Measurements from ENCODE around the gene DDX59.

Gene DDX59

DNA sequence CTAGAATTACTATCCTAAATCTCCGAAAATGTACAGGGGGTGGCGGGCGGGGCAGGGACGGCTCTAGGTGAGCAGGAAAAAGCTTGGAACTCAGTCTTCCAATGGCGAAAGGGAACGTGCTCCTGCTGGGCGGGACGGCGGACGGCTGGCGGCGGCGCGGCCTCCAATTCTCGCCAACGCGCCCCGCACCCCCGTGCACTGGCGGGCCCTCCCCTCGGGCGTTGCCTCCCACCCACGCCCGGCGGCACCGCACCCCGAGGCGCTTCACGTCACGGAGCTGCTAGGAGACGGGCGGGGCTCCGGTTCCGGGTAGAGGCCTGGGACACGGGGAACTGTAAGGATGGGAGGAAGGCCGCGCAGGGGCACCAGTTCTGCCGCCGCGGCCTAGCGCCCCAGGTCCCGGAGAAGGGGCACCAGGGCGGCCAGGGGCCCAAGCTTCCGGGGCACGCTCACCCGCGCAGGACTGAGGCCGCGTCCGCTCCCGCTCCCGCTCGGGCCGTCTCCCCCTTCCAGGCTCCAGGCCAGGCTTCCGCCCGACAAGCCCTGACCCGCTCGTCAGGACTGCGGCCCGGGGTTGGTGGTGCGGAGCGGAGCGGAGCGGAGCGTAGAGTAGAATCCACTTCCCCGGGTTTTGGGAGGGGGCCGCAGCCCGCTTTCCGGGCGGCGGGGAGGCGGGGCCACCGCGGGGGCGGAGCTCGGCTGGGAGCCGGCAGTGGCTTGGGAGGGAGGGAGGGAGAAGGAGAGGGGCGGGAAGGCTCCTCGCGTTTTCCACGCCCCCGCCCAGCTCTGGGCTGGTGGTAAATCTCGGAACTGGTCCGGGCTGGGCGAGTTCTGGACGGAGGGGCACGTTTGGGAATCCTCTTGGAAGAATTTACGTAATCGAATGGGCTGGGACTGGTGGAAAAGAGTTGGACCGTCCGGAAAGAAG is at the start of gene DDX59:
Gene DDX59, minus strand, starts transcription at position 594 of the 928 bp plus-strand sequence. CDS start 3,167 bp downstream, outside the sequence.
- peak; percentile 96 for DNase-seq

DNA sequence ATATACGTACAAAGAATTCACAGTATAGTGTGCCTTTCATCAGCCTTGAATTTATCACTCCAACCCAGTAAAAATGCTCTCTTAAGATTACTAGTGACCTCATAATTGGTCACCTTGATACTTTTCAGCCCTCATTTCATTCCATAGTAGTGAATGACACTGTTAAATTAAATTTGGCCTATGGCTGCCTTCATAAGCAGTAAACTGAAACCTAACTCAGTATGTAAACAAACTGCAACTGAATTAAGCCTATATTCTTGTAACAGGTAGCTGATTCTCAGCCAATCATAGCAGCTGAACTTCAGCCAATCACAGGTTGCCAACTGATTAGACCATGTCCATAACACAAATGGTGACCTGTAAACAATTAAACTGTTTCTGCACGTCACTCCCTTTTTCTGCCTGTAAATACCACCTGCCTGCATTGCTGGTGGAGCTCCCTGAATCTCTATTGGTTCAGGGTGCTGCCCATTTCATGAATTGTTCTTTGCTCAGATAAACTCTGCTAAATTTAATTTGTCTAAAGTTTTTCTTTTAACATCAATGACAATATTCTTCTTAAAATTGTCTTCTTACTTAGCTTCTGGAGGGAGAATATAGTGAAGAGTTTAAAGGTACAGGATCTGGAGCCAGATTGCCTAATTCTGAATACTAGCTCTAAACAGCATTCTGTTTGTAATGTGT is 44.9 kb upstream of the DDX59 start:
- DNase-seq = no peak

DNA sequence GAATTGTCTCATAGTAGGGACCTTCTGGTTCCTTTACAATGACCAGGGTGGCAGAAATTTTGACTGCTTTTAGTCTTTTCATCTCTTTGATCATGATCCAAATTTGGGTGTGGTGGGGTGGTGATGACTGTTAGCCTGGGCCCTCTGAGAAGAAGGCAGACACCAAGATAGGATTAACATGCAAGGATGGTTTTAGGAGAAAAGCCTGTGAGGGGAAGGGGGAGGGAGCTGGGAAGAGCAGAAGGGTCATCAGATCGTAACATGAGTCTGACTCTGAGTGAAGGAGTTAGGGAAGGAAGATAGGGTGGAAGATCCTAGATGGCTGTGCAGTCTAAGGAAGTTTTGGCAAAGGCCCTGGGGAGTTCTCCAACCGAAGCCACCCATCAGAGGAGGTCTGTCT is 40.5 kb upstream of the DDX59 start:
- no peak for DNase-seq

DNA sequence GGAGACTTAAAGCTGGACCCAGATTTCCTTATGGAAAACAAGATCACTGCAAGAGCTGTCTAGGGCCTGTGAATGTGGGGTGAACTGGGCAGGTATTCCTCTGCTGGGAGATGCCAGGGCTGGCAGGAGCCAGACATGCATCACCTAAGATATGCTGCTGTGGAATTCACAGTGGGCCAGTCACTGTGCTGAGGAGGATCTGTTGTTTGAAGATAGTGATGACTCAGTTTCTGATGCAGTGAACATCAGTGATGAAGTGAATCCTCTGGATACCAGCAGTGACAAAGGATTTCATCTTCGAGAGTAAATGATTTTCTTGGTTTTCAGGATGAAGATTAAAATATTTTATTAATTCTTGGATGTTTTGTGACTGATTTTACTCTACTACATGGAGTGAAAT is 39.1 kb upstream of the DDX59 start:
- no peak for DNase-seq

DNA sequence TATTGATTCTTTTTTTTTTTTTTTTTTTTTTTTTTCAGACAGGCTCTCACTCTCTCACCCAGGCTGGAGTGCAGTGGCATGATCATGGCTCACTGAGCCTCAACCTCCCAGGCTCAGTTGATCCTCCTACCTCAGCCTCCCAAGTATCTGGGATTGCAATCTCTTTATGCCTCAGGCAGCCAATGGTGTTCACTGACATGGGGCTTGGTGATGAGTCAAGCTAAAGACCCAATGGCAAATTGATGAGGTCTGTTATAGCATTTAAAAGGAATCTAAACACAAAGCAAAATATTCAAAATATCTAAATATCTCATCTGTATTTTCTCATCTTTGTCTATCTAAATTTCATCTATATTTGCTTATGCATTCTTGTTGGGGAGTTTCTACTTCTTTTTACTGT is 38.5 kb upstream of the DDX59 start:
- DNase-seq = no peak

DNA sequence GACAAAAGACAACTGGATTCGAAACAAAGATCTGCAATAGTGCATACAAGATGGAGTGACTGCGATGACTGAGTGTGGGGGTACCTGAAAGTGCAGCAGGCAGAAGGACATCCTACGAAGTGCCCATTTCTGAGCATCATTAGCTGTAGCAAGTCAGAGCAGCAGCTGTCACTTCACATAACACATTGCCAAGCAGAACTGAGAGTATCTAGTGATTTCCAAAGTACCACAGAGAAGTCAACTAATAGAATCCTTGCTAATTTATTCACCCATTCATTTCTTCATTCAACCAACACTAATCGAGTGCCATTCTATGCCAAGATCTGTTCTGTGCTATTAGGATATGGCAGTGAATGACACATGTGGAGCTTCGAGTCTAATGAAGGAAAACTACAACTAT is 37.4 kb upstream of the DDX59 start:
- no peak for DNase-seq

DNA sequence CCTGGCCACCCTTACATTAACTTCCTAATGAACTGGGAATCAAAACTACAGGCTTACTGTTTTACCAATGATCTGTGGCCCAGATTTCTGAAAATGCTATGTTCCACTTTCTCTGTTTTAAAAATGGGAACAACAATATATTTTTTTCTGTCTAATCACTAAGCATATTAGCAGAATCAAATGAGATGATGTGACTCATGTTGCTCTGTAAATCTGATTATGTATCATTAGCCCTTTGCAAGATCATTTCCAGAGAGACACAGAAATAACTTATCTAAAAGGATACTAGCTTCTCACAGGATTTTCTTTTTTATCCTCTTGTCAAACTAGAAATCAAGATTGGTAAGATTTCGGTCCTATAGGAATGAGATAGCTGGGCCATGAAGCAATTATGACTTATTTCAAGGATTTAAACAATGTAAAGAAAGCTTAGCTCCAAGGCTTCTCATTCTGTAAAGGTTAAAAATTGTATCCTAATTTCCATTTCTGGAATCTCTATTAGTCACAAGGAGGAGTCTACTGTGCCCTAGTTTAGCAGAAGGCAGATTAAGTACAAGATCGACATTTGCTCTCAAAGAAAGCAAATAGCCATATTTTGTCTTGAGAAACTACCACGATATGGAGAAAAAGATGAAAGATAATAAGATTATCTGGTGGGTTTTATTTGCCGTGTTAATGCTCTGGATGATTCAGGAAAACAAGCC is 36.6 kb upstream of the DDX59 start:
- no peak for DNase-seq

DNA sequence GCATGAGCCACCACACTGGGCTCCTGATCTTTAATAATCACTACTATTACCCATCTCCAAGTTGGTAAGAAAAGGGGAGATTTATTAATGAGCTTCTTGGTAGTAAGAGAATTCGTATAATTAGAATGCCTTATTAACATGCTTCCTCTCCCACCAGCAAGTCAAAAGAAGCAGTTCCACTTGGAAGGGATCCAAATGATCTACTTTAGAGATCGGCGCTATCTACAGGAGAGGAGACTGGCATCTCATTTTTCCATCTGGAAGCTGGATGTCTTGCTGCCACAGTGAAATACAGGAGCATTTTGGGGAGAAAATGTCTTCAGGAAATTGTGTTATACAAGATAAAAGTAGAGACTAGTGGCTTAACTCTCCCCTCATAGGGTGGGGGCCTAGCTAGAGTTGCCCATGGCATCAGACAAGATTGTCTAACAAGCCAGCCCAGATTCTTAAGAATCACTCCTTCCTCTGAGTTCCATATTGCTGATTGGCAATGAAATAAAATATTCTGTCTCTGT is 35.3 kb upstream of the DDX59 start:
- no peak for DNase-seq

DNA sequence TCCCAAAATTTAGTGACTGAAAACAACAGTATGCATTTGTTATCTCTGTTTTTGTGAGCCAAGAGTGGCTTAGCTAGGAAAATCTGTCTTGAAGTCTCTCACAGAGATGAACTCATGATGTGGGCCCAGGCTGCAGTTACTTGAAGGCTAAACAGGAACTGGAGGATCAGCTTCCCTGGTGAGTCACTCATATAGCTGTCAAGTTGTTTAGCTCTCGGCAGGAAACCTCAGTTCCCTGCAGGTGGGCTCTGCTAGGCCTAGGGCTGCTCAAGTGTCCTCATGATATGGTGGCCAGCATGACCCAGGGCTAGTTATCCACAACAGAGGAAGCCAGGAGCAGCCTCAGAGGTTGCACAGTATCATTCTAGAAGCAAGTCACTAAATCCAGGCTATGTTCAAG is 30.2 kb upstream of the DDX59 start:
- no peak for DNase-seq

DNA sequence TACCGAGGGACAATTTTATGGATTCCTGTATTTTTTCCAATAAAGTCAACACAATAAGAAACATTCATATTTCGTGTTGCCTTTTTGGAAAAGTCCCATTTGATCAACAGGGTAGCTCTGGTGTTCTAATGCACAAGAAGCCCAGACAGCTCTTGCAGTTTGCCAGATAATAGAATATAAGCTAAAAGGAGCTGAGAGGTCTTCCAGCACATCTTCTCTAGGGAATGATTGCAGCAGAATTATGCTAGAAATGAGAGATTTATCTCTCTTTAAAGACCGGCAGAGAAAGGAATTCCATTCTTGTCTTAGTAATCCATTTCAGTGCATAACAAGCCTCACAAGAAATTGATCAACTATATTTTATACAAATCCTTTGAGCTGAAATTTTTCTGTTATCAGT is 25.0 kb upstream of the DDX59 start:
- no peak for DNase-seq

DNA sequence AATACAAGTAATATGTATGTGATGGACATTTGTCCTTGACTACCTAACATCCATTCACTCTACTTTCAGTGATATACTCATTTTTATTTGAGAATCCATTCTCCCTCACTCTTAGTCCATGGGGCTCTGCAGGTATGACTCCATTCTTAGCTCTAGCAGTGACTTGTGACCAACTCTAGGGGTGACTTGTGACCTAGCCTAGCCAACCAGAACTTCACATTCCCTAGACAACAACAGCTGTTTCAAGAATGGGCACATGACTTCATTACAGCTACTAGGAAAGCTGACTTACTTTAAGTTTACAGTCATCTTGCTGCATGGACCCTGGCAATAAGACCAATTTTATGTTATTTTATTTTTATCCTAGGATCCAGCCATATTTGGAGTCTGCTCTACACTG is 23.6 kb upstream of the DDX59 start:
- no peak for DNase-seq

DNA sequence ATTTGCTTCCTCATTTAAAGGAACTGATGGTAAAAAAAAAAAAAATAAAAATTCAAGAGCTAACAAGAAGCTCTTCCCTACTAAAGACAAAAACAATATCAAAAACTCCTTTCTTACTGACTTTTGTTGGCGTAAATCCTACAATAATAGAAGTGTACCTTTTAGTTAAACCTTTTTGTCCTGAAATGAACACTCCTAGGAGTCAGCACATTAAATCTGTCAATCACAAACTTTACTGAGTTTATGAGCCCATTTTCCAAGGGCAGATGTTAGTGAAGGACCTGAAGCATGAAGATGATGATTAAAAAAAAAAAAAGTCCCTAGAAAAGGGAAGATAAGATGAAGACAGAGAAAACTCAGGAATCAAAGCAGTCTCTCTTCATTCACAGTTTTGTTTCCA is 22.6 kb upstream of the DDX59 start:
- no peak for DNase-seq

DNA sequence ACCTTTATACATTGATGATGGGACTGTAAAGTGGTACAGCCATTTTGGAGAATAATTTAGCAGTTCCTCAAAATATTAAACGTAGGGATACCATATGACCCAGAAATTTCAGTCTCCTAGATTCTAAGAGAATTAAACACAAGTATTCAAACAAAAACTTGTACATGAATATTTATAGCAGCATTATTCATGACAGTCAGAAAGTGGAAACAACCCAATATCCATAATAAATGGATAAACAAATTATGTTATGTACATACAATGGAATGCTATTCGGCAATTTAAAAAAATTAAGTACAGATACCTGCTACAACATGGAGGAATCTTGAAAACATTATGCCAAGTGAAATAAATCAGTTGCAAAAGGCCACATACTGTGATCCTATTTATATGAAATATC is 16.9 kb upstream of the DDX59 start:
- no peak for DNase-seq

DNA sequence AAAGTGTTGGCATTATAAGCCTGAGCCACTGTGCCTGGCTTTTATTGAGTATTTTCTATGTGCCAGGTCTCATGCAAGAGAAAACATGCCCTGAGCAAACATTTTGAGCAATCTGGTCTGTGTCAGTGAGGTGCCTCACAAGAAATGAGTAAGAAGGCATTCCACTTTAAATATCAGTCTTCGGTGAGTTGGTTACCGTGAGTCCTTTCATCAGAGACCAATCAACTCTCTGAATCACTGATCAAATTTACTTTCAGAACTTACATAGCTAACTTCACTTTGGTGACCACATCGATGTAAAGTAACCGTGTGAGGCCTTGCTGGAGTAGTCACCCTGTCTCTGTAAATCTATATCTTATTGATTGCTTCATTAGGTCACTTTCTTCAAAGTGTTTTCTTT is 14.3 kb upstream of the DDX59 start:
- DNase-seq = no peak

DNA sequence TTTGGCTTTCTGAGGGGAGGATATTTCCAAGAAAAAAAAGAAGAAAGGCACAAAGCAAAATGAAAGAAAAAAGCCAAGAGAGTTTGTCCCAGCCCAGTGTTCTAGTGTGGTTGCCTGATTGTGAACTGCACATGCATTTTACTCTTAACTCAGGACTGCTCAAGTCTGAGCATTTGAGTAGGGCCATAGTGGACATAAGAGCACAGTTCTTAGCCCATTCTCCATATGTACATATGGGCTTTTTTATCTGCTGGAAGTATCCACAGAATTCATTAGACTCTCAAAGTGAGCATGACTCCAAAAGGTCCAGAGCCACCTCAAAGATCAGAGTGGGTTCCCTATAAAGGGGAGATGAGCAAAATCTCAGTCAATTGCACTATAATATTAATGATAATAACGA is 13.6 kb upstream of the DDX59 start:
- no peak for DNase-seq

DNA sequence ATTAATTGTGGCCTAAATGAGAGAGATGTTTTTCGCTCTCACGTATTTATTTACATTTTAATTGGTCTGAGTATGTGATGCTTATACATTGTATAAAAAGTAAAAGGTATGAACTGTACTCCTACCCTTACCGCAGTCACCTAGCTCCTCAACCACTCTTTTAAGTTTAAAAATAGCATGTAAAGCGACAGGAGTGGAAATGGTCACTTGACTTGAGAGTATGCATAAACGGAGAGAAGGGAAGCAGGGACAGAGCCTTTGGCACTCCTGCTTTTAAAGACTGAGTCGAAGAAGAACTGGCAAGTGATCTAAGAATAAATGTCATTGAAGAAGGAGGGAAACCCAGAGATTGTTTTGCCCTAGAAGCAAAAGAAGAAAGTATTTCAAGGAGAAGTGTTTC is 11.5 kb upstream of the DDX59 start:
- no peak for DNase-seq

DNA sequence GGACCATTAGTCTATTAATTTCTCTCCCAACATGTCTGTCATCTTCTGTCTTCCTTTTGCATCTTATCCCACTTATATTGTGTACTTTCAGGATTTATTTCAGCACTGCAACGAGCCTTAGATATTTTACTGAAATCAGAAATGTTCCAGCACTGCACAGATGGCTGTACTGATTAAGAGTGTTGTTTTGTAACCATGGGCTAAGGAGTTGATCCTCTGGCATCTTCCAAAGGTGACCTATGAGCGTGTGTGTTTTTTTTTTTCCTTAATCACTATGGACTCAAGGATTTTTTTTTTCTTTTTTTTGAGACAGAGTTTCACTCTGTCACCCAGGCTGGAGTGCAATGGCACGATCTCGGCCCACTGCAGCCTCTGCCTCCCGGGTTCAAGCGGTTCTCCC is 7.1 kb upstream of the DDX59 start:
- DNase-seq = no peak

DNA sequence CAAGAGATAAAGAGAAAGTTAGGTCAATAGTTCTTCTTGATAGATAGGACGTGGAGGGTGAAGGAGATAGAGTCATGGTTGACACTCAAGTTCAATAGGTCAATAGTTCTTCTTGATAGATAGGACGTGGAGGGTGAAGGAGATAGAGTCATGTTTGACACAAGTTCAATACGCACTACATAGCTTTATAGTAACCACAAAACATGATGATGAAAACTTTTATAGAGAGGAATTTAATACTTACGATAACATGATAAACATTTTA is 5.8 kb upstream of the DDX59 start:
- DNase-seq = no peak

DNA sequence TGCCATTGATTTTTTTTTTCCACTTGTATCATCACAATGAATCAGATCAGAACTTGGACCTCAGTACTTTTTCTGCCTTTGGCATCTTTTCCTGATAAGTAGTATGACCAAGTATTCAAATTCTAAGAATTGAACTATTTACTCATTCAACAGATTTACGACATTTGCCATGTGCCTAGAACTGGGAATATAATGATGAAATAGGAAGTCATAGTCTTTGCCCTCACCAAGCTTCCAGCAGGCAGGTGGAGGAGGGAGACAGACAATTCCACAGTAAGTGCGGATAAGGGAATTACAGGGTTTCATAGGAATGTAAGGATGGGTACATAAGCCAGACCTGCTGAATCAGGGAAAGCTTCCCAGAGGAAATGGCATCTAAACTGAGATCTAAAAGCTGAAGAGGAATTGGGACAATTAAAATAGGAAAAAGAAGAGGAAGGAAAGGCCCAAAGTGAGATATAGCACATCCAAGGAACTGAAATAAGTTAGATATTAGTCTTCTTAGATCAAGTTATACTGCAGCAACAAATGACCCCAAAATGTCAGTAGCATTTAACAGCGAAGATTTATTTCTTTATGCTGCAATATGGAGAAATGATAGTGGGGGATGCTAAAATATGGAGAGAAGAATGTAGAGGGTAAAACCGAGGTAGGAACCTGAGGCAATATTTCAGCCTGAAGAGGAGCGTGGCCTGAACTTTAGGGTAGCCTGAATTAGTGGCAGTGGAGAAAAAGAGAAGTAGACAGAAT is 5.3 kb upstream of the DDX59 start:
- no peak for DNase-seq

DNA sequence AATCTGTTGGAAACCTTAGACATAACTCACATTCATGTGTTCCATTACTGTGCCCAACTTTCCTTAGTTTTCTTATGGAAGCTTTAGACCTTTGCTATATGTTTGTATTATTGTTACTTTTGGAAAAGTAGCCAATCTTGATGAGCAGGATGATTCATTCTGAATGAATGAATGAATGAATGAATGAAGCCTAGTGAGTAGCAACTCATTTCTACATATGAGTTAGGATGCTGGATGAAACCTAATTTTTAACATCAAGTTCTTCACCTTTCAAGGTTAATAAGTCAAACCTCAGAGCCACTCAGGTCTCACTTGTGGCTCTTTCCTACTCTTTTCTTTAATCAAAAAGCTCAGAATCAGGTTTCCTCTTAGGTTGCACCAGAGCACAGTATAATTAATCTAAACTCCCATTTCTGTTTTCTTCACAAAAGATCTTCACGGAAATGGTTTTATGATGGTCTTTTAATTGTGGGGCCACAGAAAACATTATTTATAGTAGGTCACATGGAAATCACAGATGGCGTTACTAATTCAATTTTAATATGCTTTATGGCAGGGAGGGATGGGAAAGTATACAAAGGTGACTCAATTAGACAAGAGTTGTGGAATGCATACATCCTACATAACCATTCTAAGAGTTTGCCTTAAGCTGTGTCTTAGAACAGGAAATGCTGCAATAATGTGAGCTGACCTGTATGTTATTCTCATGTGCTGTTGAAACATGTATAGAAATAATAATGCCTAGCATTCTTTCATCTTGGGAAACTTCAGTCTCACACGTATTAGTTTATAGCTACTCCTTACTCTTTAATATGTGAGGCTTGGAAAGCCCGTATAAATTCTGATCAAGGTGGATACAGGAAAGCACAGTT is 4.5 kb upstream of the DDX59 start:
- DNase-seq = no peak

DNA sequence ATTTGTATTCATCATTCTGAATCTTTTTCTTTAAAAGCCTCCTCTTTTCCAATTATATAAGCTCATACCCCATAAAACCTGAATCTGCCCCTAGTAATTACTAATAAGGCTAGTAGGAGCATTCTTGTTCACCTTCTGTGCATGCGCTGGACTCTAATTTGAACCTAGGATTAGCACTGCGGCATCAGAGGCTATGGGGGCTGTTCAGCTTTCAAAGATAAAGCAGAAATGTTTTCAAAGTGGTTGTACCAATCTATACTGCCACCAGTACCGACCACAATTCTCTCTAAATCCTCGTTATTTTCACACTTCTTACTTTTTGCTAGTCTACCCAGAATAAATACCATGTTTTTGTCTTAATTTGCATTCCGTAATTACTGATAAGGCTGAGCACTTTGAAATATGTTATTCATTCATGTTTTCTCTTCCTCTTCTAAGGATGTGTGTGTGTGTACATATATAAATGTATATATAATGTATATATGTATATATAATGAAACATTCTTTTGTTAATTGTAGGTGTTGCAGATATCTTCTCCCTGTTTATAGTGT is 1.6 kb upstream of the DDX59 start:
- no peak for DNase-seq
